Retinal pigment epithelial cell (primary cell): ENCODE results near the gene SRPRB.

Experiments used
- DNase-seq: peaks from one replicate; pipeline ENCODE4 v3.0.0-alpha.2; 2010; ENCODE audit warnings: low read depth
- H3K4me3 ChIP-seq: 2 replicates; pipeline ENCODE4 v1.5.1; 2011; ENCODE audit warnings: mild to moderate bottlenecking, low read length, control low read depth, moderate library complexity
- CTCF ChIP-seq: conservative IDR thresholded peaks from 2 replicates; pipeline ENCODE4 v1.5.1; 2011; ENCODE audit warnings: low read depth, low read length, control low read depth, inconsistent platforms

The SRPRB gene

GRCh38 chr3:133838296-133838789 lies 32.7 kb downstream of the SRPRB start:
- no peak for TF ChIP-seq CTCF
- H3K4me3 ChIP-seq: no peak overlapping the region
- no peak for DNase-seq

GRCh38 chr3:133838916-133839800 lies 33.5 kb downstream of the SRPRB start:
- DNase-seq: no peak
- TF ChIP-seq CTCF: no peak
- no peak overlapping the region for H3K4me3 ChIP-seq

- H3K4me3 ChIP-seq: no peak overlapping the region
- DNase-seq: no peak
- TF ChIP-seq CTCF: no peak
Observed at GRCh38 chr3:133840055-133840737, 34.6 kb downstream of the SRPRB start.

GRCh38 chr3:133840767-133841166 lies 35.2 kb downstream of the SRPRB start:
- TF ChIP-seq CTCF: no peak
- H3K4me3 ChIP-seq: no peak overlapping the region
- no peak for DNase-seq

- DNase-seq: no peak
Observed at GRCh38 chr3:133841196-133841595, 35.6 kb downstream of the SRPRB start.

GRCh38 chr3:133842158-133842557 lies 36.5 kb downstream of the SRPRB start:
- TF ChIP-seq CTCF: no peak
- no peak for DNase-seq
- H3K4me3 ChIP-seq: no peak overlapping the region

More at GRCh38 chr3:133841196-133841595, 35.6 kb downstream of the SRPRB start:
- no peak for TF ChIP-seq CTCF
- H3K4me3 ChIP-seq: no peak overlapping the region
